Measurements from ENCODE around the gene PCCA.
A peak's percentile ranks its signal among the peaks of the same experiment; 100 is the strongest.

The PCCA gene

DNA sequence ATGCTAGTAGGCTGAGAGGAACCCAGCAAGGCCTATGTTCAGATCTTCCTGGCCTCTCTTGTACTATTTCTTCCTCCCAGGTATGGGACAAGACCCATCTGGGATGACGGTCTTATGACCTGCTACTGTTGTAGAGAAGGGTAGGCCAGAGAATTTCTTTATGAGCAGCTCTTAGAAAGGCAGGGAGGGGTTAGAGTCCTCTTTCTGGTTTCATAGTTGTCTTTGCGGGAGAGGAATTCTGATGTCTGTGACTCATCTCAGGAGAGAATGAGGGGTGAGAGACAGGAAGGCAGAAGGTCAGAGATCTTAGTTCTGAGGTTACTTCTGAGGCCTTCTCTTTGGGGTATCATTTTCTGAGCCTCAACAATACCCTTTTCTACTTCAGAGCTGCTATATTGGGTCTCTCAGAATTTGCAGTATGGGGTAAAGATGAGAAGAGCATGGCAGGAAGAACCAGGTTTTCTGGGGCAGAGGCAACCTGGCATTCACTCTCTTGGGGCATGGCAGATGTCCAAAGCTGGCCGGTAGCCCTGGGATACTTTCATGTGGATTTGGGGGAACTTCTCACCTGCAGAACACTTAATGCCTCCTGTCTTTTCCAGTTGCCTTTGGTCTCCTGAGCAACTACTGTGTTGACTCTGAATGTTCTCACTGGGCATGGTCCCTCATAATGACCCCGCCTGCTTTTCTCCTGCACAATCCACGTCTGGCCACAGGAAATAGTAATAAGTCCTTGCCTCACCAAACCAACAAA lies 345.3 kb downstream of the PCCA start:
- DNase-seq, result peak; percentile 79

DNA sequence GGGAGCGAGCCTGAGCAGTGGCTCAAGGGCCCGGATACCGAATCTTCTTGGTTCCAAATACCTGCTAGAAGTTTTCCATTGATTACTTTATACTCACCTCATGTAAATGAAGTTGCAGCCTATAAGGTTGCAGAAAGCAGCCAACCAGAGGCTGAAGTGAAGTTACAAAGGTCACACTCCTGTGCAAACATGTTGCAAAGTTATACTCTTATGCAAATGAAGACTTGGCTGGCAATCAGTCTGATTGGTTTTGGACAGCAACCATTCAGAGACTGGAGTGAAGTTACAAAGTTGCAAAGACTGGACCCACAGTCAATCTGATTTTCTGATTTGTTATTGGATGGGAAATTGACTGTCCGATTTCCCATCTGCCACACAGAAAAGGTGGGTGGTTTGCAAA lies 347.2 kb downstream of the PCCA start:
- DNase-seq, result no peak

DNA sequence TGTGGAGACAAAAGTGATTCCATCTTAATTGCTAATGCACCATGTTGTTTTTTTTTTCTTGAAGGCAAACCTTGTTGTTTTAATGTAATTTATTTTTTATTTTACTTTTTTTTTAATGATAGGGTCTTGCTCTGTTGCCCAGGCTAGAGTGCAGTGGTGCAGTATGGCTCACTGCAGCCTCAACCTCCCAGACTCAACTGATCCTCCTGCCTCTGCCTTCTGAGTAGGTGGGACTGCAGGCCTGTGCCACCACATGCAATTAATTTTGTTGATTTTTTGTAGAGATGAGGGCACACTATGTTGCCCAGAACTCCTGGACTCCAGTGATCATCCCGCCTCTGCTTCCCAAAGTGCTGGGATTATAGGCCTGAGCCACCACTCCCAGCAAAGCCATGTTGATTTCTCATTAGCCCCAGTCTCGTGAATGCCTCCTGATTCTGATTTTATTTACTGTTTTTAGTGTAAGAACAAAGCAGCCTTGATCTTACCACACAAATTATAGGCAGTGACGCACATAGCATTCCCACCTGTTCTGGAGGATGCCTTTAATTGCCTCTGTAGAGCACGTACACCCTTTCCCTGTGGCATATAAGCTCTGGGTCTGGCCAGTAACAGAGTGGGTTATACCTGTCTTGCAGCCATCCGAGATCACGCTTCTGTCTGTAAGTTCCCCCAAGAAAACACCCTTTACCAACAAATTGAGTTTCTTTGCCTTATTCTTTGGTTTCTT lies 349.3 kb downstream of the PCCA start:
- DNase-seq, result no peak

DNA sequence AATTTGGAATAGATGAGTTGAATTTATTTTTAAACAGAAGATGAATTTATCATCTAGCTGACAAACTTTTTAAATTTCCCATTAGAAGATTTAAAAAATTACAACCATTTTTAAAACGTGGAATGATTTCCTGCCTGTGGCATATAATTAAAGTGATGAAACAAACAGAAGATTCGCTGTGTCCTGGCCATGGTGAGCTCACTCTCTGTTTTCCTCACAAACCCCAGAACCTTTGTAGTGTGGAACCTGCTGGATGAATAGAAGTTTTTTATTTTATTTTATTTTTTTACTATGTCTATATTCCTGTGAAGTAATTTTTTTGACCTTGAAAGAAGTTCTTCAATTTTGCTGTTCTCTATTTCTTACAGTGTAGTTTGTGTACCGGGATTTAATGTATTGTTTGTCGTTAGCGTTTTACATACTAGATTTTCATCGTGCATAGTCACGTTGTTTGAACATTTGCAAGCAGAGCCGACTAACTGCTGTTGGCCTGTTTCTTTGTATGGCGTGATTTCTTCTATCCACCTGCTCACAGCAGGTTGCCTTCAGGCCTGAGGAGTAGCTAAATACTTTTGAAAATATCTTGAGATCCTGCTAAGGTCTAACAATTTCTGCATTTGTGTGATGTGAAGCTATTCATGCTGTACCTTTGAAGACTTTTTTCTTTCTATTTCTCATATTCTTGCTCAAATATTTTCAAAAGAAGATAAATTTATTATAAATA lies 350.5 kb downstream of the PCCA start:
- no peak for DNase-seq

DNA sequence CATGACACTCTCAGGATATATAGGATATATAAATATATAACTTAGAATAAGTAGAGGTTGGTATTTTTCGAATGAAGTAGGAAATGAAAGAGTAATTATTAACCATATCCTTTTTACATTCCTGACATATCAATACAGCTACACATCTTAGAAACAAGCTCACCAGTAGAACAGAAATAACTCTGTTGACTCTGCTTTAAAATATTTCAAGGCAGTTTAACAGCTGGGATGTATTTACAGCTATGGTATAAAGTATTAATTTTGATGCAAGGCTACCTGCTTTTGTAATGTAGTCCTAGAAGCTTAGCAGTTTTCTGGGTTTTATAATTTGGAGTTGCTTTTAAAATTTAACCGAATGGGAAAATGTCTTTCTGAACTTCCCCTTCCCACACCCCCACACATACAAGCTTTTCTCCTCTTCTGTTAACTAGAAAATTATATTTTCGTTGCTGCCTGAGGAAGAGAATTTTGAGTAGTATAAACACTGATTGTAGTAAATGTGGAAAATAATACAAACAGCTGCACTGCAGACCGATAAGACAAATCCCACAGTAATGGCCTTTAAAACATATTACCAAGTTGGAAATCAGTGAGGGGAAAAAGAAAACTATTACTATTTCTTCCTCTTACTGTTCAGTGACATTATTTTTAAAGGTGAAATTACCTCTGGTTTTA lies 352.0 kb downstream of the PCCA start:
- peak; percentile 70 for DNase-seq

DNA sequence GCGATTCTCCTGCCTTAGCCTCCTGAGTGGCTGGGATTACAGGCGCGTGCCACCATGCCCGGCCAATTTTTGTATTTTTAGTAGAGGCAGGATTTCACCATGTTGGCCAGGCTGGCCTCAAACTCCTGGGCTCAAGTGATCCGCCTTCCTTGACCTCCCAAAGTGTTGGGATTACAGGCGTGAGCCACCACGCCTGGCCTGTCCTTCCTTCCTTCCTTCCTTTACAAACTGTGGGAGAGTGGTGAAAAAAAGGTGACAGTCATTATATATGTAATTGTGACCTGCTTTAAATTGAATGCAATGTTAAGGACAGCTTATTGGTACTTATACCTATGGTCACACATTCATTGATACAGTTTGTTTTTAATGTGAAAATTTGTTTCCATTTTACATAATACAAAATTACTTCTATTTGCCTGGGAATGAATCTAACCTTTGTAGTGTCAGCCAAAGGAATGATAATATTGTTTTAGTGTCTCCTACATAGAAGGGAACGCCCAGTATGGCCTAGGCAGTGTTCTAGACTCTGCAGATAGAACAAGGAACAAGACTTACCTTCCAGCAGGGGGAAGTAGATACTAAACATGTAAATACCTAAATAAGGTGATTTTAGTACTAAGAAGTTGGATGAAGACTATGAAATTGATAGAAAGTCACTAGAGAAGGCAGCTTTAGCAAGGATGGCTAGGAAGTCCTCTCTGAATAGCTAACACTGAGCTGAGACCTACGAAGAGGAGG lies 353.4 kb downstream of the PCCA start:
- no peak for DNase-seq

DNA sequence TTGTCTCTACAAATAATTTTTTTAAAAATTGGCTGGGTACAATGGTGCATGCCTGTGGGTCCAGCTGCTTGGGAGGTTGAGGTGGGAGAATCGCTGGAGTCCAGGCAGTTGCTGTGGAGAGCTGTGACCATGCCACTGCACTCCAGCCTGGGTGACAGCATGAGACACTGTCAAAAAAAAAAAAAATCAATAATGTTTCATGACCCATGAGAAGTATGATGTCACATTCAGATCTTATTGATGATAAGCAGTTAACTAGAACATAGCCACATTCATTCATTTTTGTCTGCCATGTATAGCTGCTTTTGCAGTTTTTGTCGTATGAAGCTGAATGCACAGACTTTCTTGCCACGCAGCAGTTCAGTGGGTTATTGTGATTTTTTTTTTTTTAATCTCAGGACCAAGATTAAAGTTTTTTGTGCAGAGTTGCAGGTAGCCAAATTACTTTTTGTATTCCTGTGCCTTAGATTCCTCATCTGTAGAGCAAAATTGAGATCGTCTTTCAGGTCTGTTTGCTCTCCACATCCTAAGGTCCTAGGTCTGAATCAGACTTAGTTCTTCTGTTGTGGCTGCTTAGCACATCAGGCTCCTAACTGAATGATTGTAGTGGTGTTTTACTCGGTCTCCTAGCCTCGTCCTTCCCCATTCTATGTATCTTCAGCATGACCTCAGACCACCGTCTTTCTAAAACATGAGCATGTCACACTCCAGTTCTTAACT lies 354.5 kb downstream of the PCCA start:
- DNase-seq, result peak; percentile 4

DNA sequence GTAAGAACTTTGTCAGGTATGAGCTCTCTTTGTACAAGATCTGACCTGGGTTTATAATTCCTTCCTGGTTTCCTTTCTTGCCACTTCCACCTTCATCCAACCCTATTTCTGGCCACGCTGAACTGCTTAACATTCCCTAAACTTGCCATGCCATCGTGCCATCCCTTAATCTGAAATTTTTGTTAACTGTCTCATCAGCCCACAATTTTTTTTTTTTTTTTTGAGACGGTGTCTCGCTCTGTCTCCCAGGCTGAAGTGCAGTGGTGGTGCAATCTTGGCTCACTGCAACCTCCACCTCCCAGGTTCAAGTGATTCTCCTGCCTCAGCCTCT lies 355.1 kb downstream of the PCCA start:
- peak; percentile 61 for DNase-seq

DNA sequence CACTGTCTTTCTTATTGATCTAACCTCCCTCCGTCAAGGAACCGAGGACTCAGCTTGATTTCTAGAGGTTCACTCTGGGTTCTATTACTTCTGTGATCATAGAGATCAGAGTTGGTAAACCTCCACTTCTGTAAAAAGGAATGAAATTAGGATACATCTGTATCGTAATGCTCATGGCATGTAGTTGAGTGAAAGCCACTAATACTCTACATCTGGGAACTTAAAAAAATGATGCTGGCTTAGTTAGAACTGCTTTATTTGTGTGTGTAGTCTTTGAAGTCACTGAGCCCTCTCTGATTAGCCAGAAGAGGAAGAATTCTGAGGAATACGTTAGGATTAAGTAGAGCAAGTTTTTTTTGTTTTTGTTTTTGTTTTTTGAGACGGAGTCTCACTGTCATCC lies 358.9 kb downstream of the PCCA start:
- no peak for DNase-seq

DNA sequence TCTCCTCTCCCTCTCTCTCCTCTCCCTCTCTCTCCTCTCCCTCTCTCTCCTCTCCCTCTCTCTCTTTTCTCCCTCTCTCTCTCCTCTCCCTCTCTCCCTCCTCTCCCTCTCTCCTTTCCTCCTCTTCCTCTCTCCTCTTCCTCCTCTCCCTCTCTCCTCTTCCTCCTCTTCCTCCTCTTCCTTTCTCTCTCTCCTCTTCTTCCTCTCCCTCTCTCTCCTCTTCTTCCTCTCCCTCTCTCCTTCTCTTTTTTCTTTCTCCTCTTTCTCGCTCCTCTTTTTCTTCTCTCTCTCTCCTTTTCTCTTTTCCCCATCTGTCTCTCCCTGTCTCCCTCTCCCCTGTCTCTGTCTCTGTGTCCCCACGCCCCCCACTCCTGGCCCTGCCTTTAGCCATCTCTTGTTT lies 363.0 kb downstream of the PCCA start:
- DNase-seq, result no peak

DNA sequence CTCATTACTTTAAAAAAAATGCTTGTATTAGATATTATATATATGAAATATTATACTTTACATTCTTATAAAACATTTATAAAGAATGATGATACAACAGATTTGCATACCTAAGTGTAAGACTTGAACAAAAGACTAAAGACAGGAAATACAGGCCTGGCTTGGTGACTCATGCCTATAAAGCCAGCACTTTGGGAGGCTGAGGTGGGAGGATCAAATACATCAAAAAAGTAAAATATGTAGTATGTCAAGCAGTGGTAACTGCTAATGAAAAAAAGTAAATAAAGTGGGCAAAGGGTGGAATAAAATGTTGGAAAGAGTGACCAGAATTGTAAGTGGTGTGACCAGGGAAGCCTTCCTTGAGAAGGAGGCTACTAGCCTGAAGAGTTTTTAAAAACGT lies 366.0 kb downstream of the PCCA start:
- DNase-seq, result peak; percentile 65

DNA sequence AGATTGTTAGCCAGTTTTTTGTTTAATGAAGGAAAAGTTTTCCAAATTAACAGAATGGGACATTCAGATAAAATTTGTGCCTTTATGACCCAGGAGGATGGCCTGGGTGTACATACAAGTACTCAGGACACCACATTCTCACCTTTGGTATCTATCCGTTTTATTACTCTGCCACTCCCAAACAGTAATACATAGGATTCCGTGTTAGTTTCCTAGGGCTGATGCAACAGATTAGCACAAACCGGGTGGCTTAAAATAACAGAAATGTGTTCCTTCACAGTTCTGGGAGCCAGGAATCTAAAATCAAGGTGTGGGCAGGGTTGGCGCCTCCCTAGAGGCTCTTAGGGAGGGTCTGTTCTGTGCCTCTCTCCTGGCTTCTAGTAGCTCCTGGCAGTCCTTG lies 369.8 kb downstream of the PCCA start:
- DNase-seq, result no peak

DNA sequence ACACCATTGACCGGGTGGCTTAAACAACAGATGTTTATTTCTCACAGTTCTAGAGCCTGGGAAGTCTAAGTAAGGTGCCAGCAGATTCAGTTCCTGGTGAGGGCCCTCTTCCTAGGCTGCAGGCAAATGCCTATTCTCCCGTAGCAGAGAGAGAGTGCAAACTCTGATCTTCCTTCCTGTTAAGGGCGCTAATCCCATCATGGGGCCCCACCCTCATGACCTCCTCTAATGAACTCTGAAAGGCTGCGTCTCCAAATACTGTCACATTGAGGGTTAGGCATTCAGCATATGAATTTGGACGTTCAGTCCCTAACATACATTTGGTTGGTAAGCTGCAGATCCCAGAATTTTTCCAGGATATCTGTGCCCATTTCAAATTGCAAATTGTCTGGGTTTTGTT lies 370.9 kb downstream of the PCCA start:
- no peak for DNase-seq

DNA sequence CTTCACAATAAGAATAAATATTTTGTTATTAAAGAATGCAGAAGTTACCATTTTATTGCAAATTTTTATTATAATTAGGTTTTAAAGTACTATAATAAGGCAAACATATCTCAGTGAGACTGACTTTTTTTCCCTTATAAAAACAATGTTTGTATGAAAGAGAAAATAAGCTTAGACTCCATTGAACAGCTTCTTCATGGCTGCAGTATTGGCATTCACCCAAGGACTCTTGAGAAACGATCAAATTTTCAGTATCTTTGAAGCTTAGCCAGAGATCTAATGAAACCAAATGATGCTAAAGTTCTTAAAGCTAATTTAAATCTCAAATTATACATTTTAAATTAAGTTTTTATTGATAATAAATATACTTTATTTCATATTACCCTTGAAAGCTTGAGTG lies 371.4 kb downstream of the PCCA start:
- DNase-seq, result no peak

DNA sequence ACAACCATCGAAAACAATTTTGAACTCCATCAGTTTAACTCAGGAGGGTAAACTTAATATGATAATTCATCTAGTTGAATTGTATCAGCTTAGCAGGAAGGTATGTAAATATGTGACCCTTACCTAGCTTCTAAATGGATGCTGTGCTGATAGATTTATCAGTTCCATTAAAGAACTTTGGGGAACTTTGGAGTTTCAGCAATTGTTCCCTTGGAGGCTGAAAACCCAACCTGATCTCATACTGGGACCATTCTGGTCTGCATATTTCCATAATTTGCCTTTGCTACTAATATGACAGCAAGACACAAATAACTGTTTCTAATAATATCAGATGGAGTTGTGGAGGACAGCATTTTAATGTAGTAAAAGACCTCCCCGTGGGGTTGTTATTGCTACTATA lies 371.9 kb downstream of the PCCA start:
- no peak for DNase-seq

DNA sequence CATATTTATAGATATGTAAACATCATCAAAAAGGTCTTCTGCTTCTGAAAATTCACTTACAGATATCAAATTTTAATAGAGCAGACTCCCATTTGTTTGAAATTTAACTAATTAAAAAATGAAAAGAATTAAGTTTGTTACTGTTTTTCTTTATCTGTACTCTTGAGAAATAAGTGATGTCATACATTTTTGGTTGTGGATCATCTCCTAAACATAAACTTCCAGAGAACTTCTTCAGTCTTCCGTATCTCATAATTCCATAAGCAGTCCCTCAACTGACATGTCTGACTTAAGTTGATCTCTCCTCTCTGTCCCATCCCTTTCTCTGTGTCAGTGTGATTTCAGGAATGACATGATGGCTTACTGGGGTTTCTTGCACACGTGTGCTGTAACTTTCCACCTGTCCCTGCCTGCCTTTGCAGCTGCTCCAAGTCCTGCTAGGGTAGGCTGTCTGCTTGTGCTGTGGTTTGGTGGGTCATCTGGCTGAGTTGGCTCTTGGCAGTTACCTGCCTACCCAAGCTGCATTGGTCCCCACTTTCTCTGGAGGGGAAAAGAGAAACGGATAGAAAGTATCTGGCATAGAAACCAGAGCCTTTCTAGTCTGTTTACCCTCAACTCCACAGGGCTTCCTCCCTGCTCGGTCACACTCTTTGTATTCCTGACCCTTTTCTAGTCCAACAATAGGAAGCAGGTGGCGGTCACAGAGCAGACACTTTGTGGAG lies 372.6 kb downstream of the PCCA start:
- DNase-seq, result no peak

DNA sequence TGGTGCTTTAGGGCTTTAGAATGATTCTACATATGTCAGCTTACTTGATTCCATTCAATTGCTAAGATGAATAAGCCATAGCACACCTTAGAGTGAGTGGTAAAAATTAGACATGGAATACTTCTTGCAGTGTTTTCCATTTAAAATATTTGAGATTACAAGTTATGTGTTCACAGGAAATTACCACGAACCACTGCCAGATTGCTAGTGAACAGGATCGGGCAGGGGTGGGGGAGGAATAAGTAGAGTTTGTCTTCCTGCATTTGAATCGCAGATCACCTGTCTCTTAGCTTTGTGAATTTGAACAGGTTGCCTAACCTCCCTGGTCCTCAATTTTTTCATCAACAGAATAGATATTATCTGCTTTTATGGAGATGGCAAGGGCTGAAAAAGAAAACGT lies 375.1 kb downstream of the PCCA start:
- DNase-seq, result no peak

DNA sequence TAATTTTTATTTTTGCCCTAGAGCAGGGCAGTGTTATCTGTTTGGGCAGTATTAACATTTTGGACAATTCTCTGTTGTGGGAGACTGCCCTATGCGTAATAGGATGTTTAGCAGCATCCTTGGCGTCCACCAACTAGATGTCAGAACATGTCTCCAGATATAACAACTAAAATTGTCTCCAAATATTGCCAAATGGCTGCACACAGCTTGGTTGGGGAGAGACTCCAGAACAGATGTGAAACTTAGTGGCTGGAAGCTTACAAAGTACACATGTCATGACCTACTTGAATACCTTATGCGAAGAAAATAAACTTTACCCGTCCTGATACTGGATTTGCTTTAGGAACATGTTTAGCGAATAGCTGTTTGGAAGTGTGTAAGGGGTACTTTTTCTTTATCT lies 376.7 kb downstream of the PCCA start:
- DNase-seq, result no peak

DNA sequence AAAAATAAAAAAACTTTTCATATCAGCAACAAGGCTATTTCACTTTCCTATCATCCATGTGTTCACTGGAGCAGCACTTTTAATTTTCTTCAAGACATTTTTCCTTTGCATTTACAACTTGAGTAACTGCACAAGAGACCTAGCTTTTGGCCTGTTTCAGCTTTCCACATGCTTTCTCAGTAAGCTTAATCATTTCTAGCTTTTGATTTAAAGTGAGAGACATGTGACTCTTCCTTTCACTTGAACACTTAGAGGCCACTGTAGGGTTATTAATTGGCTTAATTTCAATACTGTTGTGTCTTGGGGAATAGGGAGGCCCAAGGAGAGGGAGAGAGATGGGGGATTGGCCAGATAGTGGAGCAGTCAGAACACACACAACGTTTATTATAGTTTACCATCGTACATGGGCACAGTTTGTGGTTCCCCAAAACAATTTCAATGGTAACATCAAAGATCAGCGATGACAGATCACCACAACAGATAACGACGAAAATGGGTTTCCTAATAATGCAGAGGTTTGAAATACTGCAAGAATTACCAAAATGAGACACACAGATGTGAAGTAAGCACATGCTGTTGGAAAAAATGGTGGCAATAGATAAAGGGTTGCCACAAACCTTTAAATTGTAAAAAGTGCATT lies 382.1 kb downstream of the PCCA start:
- no peak for DNase-seq

DNA sequence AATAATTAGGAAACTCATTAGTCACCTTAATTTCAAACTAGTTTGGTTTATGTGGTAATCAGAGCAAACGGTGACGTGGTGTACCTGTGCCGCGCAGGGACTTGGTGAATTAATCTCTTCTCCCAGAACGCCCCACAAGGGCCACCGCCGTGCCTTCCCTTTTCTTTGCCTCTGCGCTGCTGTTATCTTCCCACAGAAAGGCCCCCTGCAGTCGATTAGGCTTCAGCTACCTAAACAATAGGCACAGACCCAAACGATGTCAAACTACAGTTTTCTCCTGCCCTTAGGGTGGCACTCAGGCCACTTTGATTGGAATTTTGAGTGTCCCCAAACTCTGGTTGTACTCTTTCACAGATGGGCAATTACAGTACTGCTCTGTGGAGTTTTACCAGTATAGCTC lies 384.2 kb downstream of the PCCA start:
- no peak for DNase-seq

DNA sequence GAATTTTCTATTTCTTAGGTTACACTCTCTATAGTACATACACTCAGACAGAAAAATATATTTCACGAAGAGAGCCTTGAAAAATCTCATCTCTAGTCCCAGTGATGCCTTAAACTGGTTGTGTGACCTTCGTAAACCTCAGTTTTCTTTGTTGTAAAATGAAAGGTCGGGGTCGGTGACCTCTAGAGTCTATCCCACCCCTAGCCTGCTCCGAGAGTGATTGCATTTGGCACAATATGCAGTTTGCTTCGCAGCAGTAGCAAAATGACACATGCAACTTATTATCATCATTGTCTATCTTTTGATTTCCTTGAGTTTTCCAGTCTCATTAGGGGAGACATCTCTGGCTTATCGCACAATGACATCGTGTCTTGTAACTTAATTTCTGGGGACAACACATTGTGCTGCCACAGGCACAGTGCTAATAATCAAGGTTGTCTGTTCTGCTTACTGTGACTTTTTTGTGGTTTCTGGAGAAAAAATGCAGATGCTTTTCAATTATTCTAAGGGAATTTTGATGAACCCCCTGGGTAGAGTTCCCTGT lies 384.7 kb downstream of the PCCA start:
- no peak for DNase-seq

Data from EL (cell line).